CD4-positive, alpha-beta memory T cell (primary cell): ENCODE data around the gene PTPRT. TPM values are rescaled to one million over a fixed set of nuclear protein-coding genes. Genes with fewer than 3 reads are reported as not detected.

Experiments
- CTCF ChIA-PET: fragments of 350-600 bp; sonication (Branson Sonifier 250); formaldehyde crosslinking; loops from one replicate; lab custom pipeline; 2021; ENCODE audit warnings: inconsistent platforms; ENCODE audit not compliant: partially characterized antibody; lab: Charles Lee
- POLR2A ChIA-PET: fragments of 350-600 bp; sonication (Branson Sonifier 250); formaldehyde crosslinking; loops from one replicate; lab custom pipeline; 2021; ENCODE audit not compliant: partially characterized antibody; lab: Charles Lee
- DNase-seq, 5 donors: peaks; one replicate each; pipeline versions ENCODE4 v3.0.0 to v3.0.0-alpha.2; 2020 to 2022; ENCODE audit warnings: mixed read lengths in 1 of 5
- H3K27ac ChIP-seq: one replicate; pipeline ENCODE4 v1.7.0; 2013; ENCODE audit warnings: low read depth, low read length
- H3K27me3 ChIP-seq: 2 replicates; pipeline ENCODE4 v1.7.0; 2013; ENCODE audit warnings: mild to moderate bottlenecking, low read length, moderate library complexity; ENCODE audit not compliant: insufficient read depth
- H3K36me3 ChIP-seq: 2 replicates; pipeline ENCODE4 v1.7.0; 2013; ENCODE audit warnings: mild to moderate bottlenecking, low read length, moderate library complexity; ENCODE audit not compliant: insufficient read depth
- H3K4me1 ChIP-seq: 2 replicates; pipeline ENCODE4 v1.7.0; 2013; ENCODE audit warnings: mild to moderate bottlenecking, low read length, moderate library complexity; ENCODE audit not compliant: insufficient read depth
- H3K4me3 ChIP-seq, 2 donors: one replicate each; pipeline ENCODE4 v1.7.0; 2013; ENCODE audit warnings: low read length in 2 of 2, mild to moderate bottlenecking in 1 of 2
- H3K9me3 ChIP-seq, 2 donors: one replicate each; pipeline ENCODE4 v1.7.0; 2013; ENCODE audit warnings: low read length in 2 of 2, control low read depth in 1 of 2; ENCODE audit not compliant: control insufficient read depth in 1 of 2
- H3K27ac Mint-ChIP-seq, 7 donors: one replicate each; pipeline ENCODE4 v1.8.0; 2020 to 2021; ENCODE audit warnings: mixed read lengths in 7 of 7, mild to moderate bottlenecking in 6 of 7, inconsistent platforms in 3 of 7, moderate library complexity in 3 of 7
- H3K27me3 Mint-ChIP-seq, 2 donors: one replicate each; pipeline ENCODE4 v1.8.0; 2020 to 2021; ENCODE audit warnings: mixed read lengths in 2 of 2
- H3K36me3 Mint-ChIP-seq, 2 donors: one replicate each; pipeline ENCODE4 v1.8.0; 2020 to 2021; ENCODE audit warnings: mixed read lengths in 2 of 2, inconsistent platforms in 1 of 2, mild to moderate bottlenecking in 1 of 2
- H3K4me1 Mint-ChIP-seq, 4 donors: one replicate each; pipeline ENCODE4 v1.8.0; 2020 to 2021; ENCODE audit warnings: mixed read lengths in 4 of 4, mild to moderate bottlenecking in 1 of 4
- H3K4me3 Mint-ChIP-seq, 8 donors: one replicate each; pipeline ENCODE4 v1.8.0; 2020 to 2021; ENCODE audit warnings: mixed read lengths in 8 of 8, mild to moderate bottlenecking in 7 of 8, moderate library complexity in 6 of 8, inconsistent platforms in 3 of 8
- H3K9me3 Mint-ChIP-seq, 8 donors: one replicate each; pipeline ENCODE4 v1.8.0; 2020 to 2021; ENCODE audit warnings: mixed read lengths in 8 of 8, mild to moderate bottlenecking in 5 of 8, inconsistent platforms in 3 of 8, moderate library complexity in 1 of 8
- intact Hi-C: fragments of 100-400 bp; cut with micrococcal nuclease; formaldehyde crosslinking; loops from one replicate; pipeline ENCODE4 v1.15.1; 2023
- polyA plus RNA-seq, 2 donors: library from polyadenylated mRNA; unstranded; fragments of 300-500 nt; fragmentation: Illumina TruSeq; gene quantifications; one replicate each; pipeline ENCODE4 v1.2.3, GENCODE V29; 2021
- total RNA-seq, 2 experiments: library from RNA; stranded (reverse); gene quantifications; one replicate each; pipeline ENCODE4 v1.2.3, GENCODE V29; 2021

PTPRT gene
- total and polyA plus RNA-seq, 4 experiments from 2014 or later, result not detected

DNA sequence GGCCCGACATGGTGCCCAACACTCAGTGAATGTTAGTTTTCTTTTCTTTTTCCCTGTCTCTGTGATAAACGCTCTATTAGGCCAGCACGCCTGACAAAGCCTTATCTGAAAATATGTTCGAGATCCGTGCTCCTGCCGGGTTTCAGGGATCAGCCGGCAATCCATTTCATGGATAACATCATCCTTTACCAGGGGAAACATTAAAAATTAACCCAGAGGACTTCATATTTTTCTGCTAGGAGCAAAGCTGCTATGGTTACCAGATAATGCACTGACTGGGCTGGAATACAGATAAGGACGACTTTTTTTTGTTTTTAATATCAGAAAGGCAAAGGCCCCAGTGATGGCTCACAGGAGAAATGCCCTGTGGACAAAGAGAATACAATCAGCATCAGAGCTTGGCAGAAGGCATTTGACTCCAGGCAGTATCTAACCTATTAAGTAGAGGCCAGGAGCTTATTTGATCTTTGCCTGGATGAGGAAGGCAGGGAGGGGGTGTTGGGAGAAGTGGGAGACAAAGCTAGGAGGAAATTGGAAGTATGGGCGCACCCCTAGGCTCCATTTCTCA lies 1089.5 kb downstream of the PTPRT start:
- intact Hi-C loops, result no loop called here
- Histone ChIP-seq H3K27me3 (no peaks in the 10 kb centered on the region), H3K9me3 (no peaks in the 10 kb centered on the region), H3K4me3 (no peak overlapping the region), H3K4me1 (no peaks in the 10 kb centered on the region), H3K36me3 (no peaks in the 10 kb centered on the region), H3K27ac (no peak overlapping the region)
- no peak overlapping the region for H3K4me3 Mint-ChIP-seq
- ChIA-PET POLR2A (no interaction called here), CTCF (no interaction called here)
- H3K4me1 Mint-ChIP-seq, result no peaks in the 10 kb centered on the region
- no peak overlapping the region for H3K27ac Mint-ChIP-seq
- peaks cover 0 to 3% (median 0%) of the 10 kb centered on the region in 8 donors for H3K9me3 Mint-ChIP-seq
- H3K27me3 Mint-ChIP-seq, result peaks cover 2 to 5% of the 10 kb centered on the region in 2 donors
- no peak for DNase-seq
- no peaks in the 10 kb centered on the region for H3K36me3 Mint-ChIP-seq

- POLR2A ChIA-PET, result no interaction called here
- intact Hi-C loops, result no loop called here
- H3K27me3 Mint-ChIP-seq, result peaks cover 2 to 5% of the 10 kb centered on the region in 2 donors
Observed at GRCh38 chr20:42099101-42099500, 1090.6 kb downstream of the PTPRT start.

GRCh38 chr20:42098418-42098817 lies 1091.3 kb downstream of the PTPRT start:
- Histone ChIP-seq H3K27ac (no peak overlapping the region), H3K36me3 (no peaks in the 10 kb centered on the region), H3K27me3 (no peaks in the 10 kb centered on the region), H3K9me3 (no peaks in the 10 kb centered on the region), H3K4me1 (no peaks in the 10 kb centered on the region), H3K4me3 (no peak overlapping the region)
- no peaks in the 10 kb centered on the region for H3K36me3 Mint-ChIP-seq
- H3K9me3 Mint-ChIP-seq, result peaks cover 0 to 3% (median 0%) of the 10 kb centered on the region in 8 donors
- intact Hi-C loops, result no loop called here
- ChIA-PET POLR2A (no interaction called here), CTCF (no interaction called here)
- H3K27ac Mint-ChIP-seq, result no peak overlapping the region
- DNase-seq, result no peak
- H3K4me3 Mint-ChIP-seq, result no peak overlapping the region
- H3K27me3 Mint-ChIP-seq, result peaks cover 2 to 5% of the 10 kb centered on the region in 2 donors
- no peaks in the 10 kb centered on the region for H3K4me1 Mint-ChIP-seq

More at GRCh38 chr20:42099101-42099500, 1090.6 kb downstream of the PTPRT start:
- Mint-ChIP-seq H3K9me3 (peaks cover 0 to 3% (median 0%) of the 10 kb centered on the region in 8 donors), H3K4me1 (no peaks in the 10 kb centered on the region), H3K4me3 (no peak overlapping the region), H3K36me3 (no peaks in the 10 kb centered on the region), H3K27ac (no peak overlapping the region)
- DNase-seq, result no peak
- Histone ChIP-seq H3K4me3 (no peak overlapping the region), H3K9me3 (no peaks in the 10 kb centered on the region), H3K27me3 (no peaks in the 10 kb centered on the region), H3K36me3 (no peaks in the 10 kb centered on the region), H3K27ac (no peak overlapping the region), H3K4me1 (no peaks in the 10 kb centered on the region)
- CTCF ChIA-PET, result no interaction called here

DNA sequence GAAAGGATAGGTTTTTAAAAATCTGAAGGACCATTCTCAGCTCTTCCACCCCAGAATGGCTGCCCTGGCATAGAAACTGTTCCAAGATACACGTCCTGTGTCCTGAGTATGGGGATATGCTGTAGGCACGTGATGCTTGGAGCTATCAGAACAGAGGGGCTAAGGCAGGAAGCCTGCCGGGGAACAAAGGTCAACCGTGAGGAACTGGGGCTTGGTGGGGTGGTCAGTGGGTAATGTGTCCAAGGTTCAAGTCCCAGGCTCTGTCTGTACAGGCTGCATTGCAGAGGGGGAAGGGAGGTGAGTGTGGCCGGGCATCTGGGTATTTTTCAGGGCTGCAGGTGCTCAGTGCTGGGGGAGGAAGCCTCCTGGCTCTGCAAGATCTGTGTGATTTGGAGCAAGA lies 1092.0 kb downstream of the PTPRT start:
- Histone ChIP-seq H3K27ac (no peak overlapping the region), H3K36me3 (no peaks in the 10 kb centered on the region), H3K4me1 (no peaks in the 10 kb centered on the region), H3K9me3 (no peaks in the 10 kb centered on the region), H3K4me3 (no peak overlapping the region), H3K27me3 (no peaks in the 10 kb centered on the region)
- Mint-ChIP-seq H3K27me3 (peaks cover 2 to 5% of the 10 kb centered on the region in 2 donors), H3K36me3 (no peaks in the 10 kb centered on the region), H3K27ac (no peak overlapping the region), H3K4me3 (no peak overlapping the region), H3K9me3 (peaks cover 0 to 3% (median 0%) of the 10 kb centered on the region in 8 donors), H3K4me1 (no peaks in the 10 kb centered on the region)
- POLR2A ChIA-PET, result no interaction called here
- CTCF ChIA-PET, result no interaction called here
- DNase-seq, result no peak
- intact Hi-C loops, result no loop called here

GRCh38 chr20:42095221-42095620 lies 1094.5 kb downstream of the PTPRT start:
- no peak overlapping the region for H3K4me3 ChIP-seq
- no peaks in the 10 kb centered on the region for H3K36me3 ChIP-seq
- POLR2A ChIA-PET, result no interaction called here
- no peak for DNase-seq
- H3K4me3 Mint-ChIP-seq, result no peak overlapping the region
- no peaks in the 10 kb centered on the region for H3K4me1 Mint-ChIP-seq
- peaks cover 0 to 3% (median 0%) of the 10 kb centered on the region in 8 donors for H3K9me3 Mint-ChIP-seq
- peaks cover 2 to 5% of the 10 kb centered on the region in 2 donors for H3K27me3 Mint-ChIP-seq
- intact Hi-C loops, result no loop called here
- no peaks in the 10 kb centered on the region for H3K27me3 ChIP-seq
- no peak overlapping the region for H3K27ac ChIP-seq
- CTCF ChIA-PET, result no interaction called here
- H3K4me1 ChIP-seq, result no peaks in the 10 kb centered on the region
- no peaks in the 10 kb centered on the region for H3K36me3 Mint-ChIP-seq
- H3K27ac Mint-ChIP-seq, result no peak overlapping the region
- H3K9me3 ChIP-seq, result no peaks in the 10 kb centered on the region

DNA sequence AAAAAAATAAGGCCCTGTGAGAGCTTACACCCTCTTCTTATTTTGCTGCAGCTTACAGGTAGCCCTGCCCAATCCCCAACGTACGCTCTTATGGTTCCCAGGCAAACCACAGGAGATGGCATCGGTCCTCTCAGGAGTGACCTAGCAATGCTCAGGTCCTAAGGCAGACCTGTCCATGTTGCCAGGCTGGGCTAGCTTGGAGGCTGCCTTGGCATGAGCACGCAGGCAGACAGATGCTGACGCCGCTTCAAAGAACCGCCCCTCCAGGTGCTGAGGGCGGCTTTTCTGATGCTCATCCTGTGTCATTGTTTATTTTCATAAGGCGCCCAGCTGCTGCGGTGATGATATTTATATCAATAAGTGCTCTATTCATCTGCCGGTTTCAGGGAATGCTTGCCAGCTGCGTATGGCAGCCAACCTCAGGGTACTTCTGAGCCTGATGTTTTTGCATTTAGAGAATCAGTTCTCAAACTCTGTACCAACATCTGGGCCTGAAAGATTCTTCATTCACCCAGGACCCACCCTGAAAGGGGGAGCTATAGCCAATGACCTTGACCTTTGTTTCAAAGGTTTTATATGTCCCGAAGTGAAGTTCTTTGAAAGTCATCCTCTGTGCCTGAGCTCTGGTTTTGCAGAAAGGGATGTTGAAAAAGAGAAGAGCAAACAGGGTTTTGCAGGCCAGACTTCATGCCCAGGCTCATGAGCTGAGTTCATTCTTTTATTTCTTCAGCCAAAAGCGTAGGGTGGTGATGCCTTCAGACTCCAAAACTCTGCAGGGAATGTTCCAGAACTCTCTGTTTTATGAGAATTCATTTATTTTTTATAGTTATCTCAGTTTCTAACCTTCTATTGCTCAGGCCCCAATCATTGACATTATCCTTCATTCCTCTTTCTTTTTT lies 1095.9 kb downstream of the PTPRT start:
- Mint-ChIP-seq H3K9me3 (peaks cover 0 to 3% (median 0%) of the 10 kb centered on the region in 8 donors), H3K27ac (no peak overlapping the region), H3K27me3 (peaks cover 2 to 5% of the 10 kb centered on the region in 2 donors), H3K36me3 (no peaks in the 10 kb centered on the region), H3K4me3 (no peak overlapping the region), H3K4me1 (no peaks in the 10 kb centered on the region)
- no peak for DNase-seq
- ChIA-PET CTCF (no interaction called here), POLR2A (no interaction called here)
- no peak overlapping the region for H3K4me3 ChIP-seq
- intact Hi-C loops, result no loop called here
- no peaks in the 10 kb centered on the region for H3K36me3 ChIP-seq
- H3K4me1 ChIP-seq, result no peaks in the 10 kb centered on the region
- no peaks in the 10 kb centered on the region for H3K27me3 ChIP-seq
- no peaks in the 10 kb centered on the region for H3K9me3 ChIP-seq
- H3K27ac ChIP-seq, result no peak overlapping the region

DNA sequence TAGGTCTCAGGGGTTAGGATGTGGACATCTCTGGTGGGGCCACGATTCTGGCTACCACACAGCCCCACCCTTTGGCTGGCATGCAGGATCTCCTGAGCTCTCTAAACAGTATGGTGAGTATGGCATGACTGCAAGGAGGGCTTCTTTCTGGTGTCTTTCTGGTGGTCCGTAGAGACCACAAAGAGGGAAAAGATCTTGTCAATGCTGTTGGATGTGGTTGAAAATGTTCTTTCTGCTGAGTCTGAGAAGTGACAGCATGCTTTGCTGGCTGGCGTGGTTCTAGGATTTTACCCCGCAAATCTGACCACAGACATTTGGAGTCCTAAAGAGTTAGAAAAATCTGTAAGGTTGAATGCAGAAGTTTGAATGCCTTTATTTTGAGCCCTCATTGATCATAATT lies 1096.7 kb downstream of the PTPRT start:
- no peaks in the 10 kb centered on the region for H3K9me3 ChIP-seq
- H3K36me3 Mint-ChIP-seq, result no peaks in the 10 kb centered on the region
- intact Hi-C loops, result no loop called here
- H3K4me3 ChIP-seq, result no peak overlapping the region
- H3K9me3 Mint-ChIP-seq, result peaks cover 0 to 3% (median 0%) of the 10 kb centered on the region in 8 donors
- no peaks in the 10 kb centered on the region for H3K27me3 ChIP-seq
- H3K27ac Mint-ChIP-seq, result no peak overlapping the region
- H3K4me3 Mint-ChIP-seq, result no peak overlapping the region
- H3K27ac ChIP-seq, result no peak overlapping the region
- H3K4me1 ChIP-seq, result no peaks in the 10 kb centered on the region
- ChIA-PET POLR2A (no interaction called here), CTCF (no interaction called here)
- no peak for DNase-seq
- peaks cover 2 to 5% of the 10 kb centered on the region in 2 donors for H3K27me3 Mint-ChIP-seq
- H3K36me3 ChIP-seq, result no peaks in the 10 kb centered on the region
- no peaks in the 10 kb centered on the region for H3K4me1 Mint-ChIP-seq
